Measurements from ENCODE around the gene ZKSCAN2. TPM values are rescaled to one million over a fixed set of nuclear protein-coding genes. Genes with fewer than 3 reads are reported as not detected.

The ZKSCAN2 gene
- polyA plus RNA-seq, 1 donor from 2014 or later = 14.0 TPM

DNA sequence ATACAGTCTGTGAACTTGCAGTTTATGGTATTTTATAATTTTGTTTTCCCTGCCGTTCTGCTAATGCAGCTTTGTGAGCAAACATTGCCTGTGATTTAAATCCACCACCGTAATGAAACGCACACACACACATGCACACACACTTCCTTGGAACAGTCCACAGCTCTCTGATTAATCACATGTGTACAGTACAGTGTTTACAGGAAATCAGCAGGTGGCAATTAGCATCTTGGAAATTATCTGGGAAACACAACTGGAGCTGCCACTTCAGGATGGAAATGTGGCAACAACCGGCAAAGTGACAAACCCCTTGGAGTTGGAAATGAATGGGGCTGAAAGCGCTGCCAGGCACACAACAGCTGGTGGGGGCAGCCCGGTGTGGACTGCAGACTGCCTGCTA is 12.9 kb upstream of the ZKSCAN2 start:
- no peaks in the 10 kb centered on the region for H3F3A ChIP-seq (ENCODE audit: insufficient read depth, low read length, poor library complexity, severe bottlenecking)
- no peaks in the 10 kb centered on the region for H3K27me3 ChIP-seq (ENCODE audit: insufficient read depth, low read depth, low read length)
- TF ChIP-seq POLR2AphosphoS5 (IDR thresholded peaks at IDR 0.05) = no peak
- no peak for TF ChIP-seq EZH2 (IDR thresholded peaks at IDR 0.05; ENCODE audit: borderline replicate concordance, insufficient read depth, low read length, poor library complexity, severe bottlenecking)
- TF ChIP-seq MXI1 (conservative IDR thresholded peaks at IDR 0.05; ENCODE audit: poor library complexity, severe bottlenecking) = no peak
- no peak for TF ChIP-seq TAF1 (IDR thresholded peaks at IDR 0.05; ENCODE audit: low read depth)
- TF ChIP-seq, protein P1, sequence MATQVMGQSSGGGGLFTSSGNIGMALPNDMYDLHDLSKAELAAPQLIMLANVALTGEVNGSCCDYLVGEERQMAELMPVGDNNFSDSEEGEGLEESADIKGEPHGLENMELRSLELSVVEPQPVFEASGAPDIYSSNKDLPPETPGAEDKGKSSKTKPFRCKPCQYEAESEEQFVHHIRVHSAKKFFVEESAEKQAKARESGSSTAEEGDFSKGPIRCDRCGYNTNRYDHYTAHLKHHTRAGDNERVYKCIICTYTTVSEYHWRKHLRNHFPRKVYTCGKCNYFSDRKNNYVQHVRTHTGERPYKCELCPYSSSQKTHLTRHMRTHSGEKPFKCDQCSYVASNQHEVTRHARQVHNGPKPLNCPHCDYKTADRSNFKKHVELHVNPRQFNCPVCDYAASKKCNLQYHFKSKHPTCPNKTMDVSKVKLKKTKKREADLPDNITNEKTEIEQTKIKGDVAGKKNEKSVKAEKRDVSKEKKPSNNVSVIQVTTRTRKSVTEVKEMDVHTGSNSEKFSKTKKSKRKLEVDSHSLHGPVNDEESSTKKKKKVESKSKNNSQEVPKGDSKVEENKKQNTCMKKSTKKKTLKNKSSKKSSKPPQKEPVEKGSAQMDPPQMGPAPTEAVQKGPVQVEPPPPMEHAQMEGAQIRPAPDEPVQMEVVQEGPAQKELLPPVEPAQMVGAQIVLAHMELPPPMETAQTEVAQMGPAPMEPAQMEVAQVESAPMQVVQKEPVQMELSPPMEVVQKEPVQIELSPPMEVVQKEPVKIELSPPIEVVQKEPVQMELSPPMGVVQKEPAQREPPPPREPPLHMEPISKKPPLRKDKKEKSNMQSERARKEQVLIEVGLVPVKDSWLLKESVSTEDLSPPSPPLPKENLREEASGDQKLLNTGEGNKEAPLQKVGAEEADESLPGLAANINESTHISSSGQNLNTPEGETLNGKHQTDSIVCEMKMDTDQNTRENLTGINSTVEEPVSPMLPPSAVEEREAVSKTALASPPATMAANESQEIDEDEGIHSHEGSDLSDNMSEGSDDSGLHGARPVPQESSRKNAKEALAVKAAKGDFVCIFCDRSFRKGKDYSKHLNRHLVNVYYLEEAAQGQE (IDR thresholded peaks at IDR 0.05; ENCODE audit: borderline replicate concordance) = no peak
- TF ChIP-seq RAD21 (conservative IDR thresholded peaks at IDR 0.05) = no peak
- TF ChIP-seq EP300 (conservative IDR thresholded peaks at IDR 0.05; ENCODE audit: poor library complexity, severe bottlenecking) = no peak
- TF ChIP-seq, protein P2, sequence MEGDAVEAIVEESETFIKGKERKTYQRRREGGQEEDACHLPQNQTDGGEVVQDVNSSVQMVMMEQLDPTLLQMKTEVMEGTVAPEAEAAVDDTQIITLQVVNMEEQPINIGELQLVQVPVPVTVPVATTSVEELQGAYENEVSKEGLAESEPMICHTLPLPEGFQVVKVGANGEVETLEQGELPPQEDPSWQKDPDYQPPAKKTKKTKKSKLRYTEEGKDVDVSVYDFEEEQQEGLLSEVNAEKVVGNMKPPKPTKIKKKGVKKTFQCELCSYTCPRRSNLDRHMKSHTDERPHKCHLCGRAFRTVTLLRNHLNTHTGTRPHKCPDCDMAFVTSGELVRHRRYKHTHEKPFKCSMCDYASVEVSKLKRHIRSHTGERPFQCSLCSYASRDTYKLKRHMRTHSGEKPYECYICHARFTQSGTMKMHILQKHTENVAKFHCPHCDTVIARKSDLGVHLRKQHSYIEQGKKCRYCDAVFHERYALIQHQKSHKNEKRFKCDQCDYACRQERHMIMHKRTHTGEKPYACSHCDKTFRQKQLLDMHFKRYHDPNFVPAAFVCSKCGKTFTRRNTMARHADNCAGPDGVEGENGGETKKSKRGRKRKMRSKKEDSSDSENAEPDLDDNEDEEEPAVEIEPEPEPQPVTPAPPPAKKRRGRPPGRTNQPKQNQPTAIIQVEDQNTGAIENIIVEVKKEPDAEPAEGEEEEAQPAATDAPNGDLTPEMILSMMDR (IDR thresholded peaks at IDR 0.05; ENCODE audit: poor library complexity, severe bottlenecking) = no peak
- no peak for TF ChIP-seq SMC3 (conservative IDR thresholded peaks at IDR 0.05; ENCODE audit: poor library complexity)
- no peaks in the 10 kb centered on the region for H3K9me2 ChIP-seq (ENCODE audit: insufficient read depth, low read length)
- no peak overlapping the region for H3K4me3 ChIP-seq (ENCODE audit: low read length)
- H3K9me3 ChIP-seq (ENCODE audit: low read length) = no peaks in the 10 kb centered on the region
- no peaks in the 10 kb centered on the region for H3K36me3 ChIP-seq (ENCODE audit: insufficient read depth, low read length)
- H4K20me1 ChIP-seq (ENCODE audit: insufficient read depth) = no peaks in the 10 kb centered on the region
- no peak overlapping the region for H3K27ac ChIP-seq (ENCODE audit: low read length)
- H2AFZ ChIP-seq (ENCODE audit: low read depth, low read length) = no peak overlapping the region
- H3K79me2 ChIP-seq (replicated peaks; ENCODE audit: insufficient read depth, low read length) = no peaks in the 10 kb centered on the region
- H3K4me2 ChIP-seq (ENCODE audit: low read length) = no peak overlapping the region
- no peak overlapping the region for H3K9ac ChIP-seq (ENCODE audit: low read length)

DNA sequence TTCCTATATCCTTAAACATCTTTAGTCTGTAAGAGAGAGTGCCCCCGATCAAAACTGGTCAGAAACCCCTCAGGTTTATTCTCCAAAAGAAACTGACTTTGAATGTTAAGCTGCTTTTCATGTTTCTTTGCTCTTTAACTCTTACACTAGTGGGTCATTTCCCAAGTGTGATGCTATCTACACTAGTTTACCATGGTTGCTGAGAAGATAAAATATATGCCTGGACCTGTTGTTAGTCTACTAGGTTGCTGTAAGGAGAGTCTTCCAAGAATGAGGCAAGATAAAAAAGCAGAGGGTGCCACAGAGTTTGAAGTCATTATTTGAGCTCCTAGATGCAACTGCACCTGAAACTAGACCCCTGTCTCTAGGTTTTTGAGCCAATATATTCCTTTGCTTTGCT is 12.2 kb upstream of the ZKSCAN2 start:
- Histone ChIP-seq H3K36me3 (ENCODE audit: insufficient read depth, low read length) (no peaks in the 10 kb centered on the region), H4K20me1 (ENCODE audit: insufficient read depth) (no peaks in the 10 kb centered on the region), H3K4me2 (ENCODE audit: low read length) (no peak overlapping the region), H2AFZ (ENCODE audit: low read depth, low read length) (no peak overlapping the region), H3K4me3 (ENCODE audit: low read length) (no peak overlapping the region), H3K27ac (ENCODE audit: low read length) (no peak overlapping the region), H3K9me2 (ENCODE audit: insufficient read depth, low read length) (no peaks in the 10 kb centered on the region), H3F3A (ENCODE audit: insufficient read depth, low read length, poor library complexity, severe bottlenecking) (no peaks in the 10 kb centered on the region), H3K79me2 (replicated peaks; ENCODE audit: insufficient read depth, low read length) (no peaks in the 10 kb centered on the region), H3K27me3 (ENCODE audit: insufficient read depth, low read depth, low read length) (no peaks in the 10 kb centered on the region), H3K9ac (ENCODE audit: low read length) (no peak overlapping the region), H3K9me3 (ENCODE audit: low read length) (no peaks in the 10 kb centered on the region)
- TF ChIP-seq EZH2 (IDR thresholded peaks at IDR 0.05; ENCODE audit: borderline replicate concordance, insufficient read depth, low read length, poor library complexity, severe bottlenecking) (no peak), MXI1 (conservative IDR thresholded peaks at IDR 0.05; ENCODE audit: poor library complexity, severe bottlenecking) (no peak), RAD21 (conservative IDR thresholded peaks at IDR 0.05) (no peak)
- TF ChIP-seq, protein P2 (IDR thresholded peaks at IDR 0.05; ENCODE audit: poor library complexity, severe bottlenecking) = no peak
